Tibial nerve (tissue), 4 donors: Measurements from ENCODE around the gene AURKB.

Source experiments
- CTCF ChIP-seq, 5 experiments: fragments of 200-600 bp in 3 of 5; fragments of 450-650 bp in 2 of 5; sonication (generic) in 3 of 5; IDR thresholded peaks; one replicate each; pipeline ENCODE4 v1.5.1; 2016 to 2019; ENCODE audit warnings: antibody characterized with exemption in 5 of 5, mild to moderate bottlenecking in 3 of 5, moderate library complexity in 2 of 5
- EP300 ChIP-seq, 2 donors: sonication (generic); formaldehyde crosslinking; IDR thresholded peaks; one replicate each; pipeline ENCODE4 v1.6.1; 2017; ENCODE audit warnings: antibody characterized with exemption in 2 of 2, mild to moderate bottlenecking in 1 of 2

DNA sequence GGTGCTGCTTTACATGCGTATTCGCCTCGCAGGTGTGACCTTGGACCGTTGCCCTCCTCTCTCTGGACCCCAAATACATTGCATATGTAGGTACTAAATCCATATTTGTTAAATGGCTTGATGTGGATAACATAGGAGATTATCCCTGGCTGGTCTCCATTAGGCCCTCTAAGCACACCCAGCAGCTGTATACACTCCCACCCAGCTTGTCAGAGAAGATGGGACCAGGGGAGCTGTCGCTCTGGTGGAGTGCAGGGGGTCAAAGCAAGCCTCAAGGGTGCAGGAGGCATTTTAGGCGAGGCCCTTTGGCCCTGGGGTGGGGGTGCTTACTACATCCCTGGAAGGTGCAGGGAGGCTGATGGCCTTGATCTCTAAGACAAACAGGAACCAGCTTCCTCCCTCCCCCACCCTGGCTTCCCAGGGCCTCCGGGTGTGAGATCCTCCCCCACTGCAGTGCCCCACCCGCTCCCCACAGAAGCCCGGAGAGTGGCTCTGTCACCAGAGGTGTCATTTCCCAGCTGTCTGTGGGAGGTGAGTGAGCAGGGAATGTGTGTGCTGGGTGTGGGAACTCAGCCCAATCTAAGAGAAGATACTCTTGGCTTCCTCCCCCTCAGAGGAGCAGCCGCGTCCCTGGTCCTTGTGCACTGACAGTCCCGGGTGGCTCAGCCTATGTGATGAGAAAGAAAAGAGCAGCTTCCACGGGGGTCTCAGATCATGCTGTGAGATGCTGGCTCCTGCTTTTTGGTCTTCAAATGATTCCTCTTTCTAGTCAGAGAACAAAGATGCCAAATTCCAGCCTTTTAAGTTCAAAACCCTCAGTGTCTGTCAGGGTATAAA is 46.2 kb downstream of the AURKB start:
- TF ChIP-seq CTCF (IDR thresholded peaks at IDR 0.05) (no peak), EP300 (IDR thresholded peaks at IDR 0.05) (peak; percentile 11 to 51)
